B cell (primary cell): Measurements from ENCODE around the gene THSD4. TPM values are rescaled to one million over a fixed set of nuclear protein-coding genes. Genes with fewer than 3 reads are reported as not detected.

Experiments used
- ATAC-seq: fragments of 200-7000 bp; cut with Tn5 transposase; one replicate; pipeline ENCODE4 v1.10.0; 2021; ENCODE audit warnings: low read depth, mild to moderate bottlenecking, moderate number of reproducible peaks, moderate library complexity
- CTCF ChIA-PET: fragments of 350-600 bp; sonication (Branson Sonifier 250); formaldehyde crosslinking; loops from one replicate; lab custom pipeline; 2021; ENCODE audit warnings: antibody characterized with exemption, inconsistent platforms; lab: Charles Lee
- POLR2A ChIA-PET: fragments of 350-600 bp; sonication (Branson Sonifier 250); formaldehyde crosslinking; loops from one replicate; lab custom pipeline; 2021; ENCODE audit warnings: antibody characterized with exemption; lab: Charles Lee
- DNase-seq: peaks from one replicate; pipeline ENCODE4 v3.0.0; 2013
- H2AFZ ChIP-seq: 2 replicates; pipeline ENCODE4 v1.6.1; 2012; ENCODE audit warnings: mild to moderate bottlenecking, low read depth, low read length; ENCODE audit not compliant: insufficient read depth, poor library complexity, severe bottlenecking
- H3K27ac ChIP-seq, 2 donors: 1 replicate in 1 of 2; 2 replicates in 1 of 2; pipeline ENCODE4 v1.5.1; 2012 to 2013; ENCODE audit warnings: low read length in 2 of 2, mild to moderate bottlenecking in 2 of 2, moderate library complexity in 1 of 2
- H3K27me3 ChIP-seq, 4 experiments: fragments of 200-600 bp in 1 of 4; sonication (generic) in 1 of 4; replicated peaks in 1 of 4; 1 replicate in 2 of 4; 2 replicates in 2 of 4; pipeline versions ENCODE4 v1.6.1 to v1.7.0; 2013 to 2016; ENCODE audit warnings: low read length in 3 of 4, mild to moderate bottlenecking in 2 of 4, mixed read lengths in 1 of 4, moderate library complexity in 1 of 4; ENCODE audit not compliant: insufficient read depth in 4 of 4, control insufficient read depth in 3 of 4; ENCODE audit errors: control extremely low read depth in 1 of 4
- H3K36me3 ChIP-seq, 2 experiments: replicated peaks in 1 of 2; 1 replicate in 1 of 2; 2 replicates in 1 of 2; pipeline versions ENCODE4 v1.6.1 to v1.7.1; 2013; ENCODE audit warnings: low read length in 1 of 2; ENCODE audit not compliant: insufficient read depth in 2 of 2, control insufficient read depth in 1 of 2; ENCODE audit errors: control extremely low read depth in 1 of 2, extremely low read depth in 1 of 2
- H3K4me1 ChIP-seq, 2 donors: fragments of 200-600 bp in 1 of 2; sonication (generic) in 1 of 2; 1 replicate in 1 of 2; 2 replicates in 1 of 2; pipeline versions ENCODE4 v1.5.1 to v1.6.1; 2013 to 2017; ENCODE audit warnings: low read length in 2 of 2; ENCODE audit not compliant: control insufficient read depth in 2 of 2, insufficient read depth in 2 of 2
- H3K4me2 ChIP-seq: replicated peaks from 2 replicates; pipeline ENCODE3; 2012; ENCODE audit warnings: mild to moderate bottlenecking, low read depth, low read length; ENCODE audit not compliant: poor library complexity, severe bottlenecking
- H3K4me3 ChIP-seq, 5 experiments: fragments of 200-600 bp in 1 of 5; sonication (generic) in 1 of 5; 1 replicate in 3 of 5; 2 replicates in 2 of 5; pipeline versions ENCODE4 v1.5.1 to v1.7.0; 2011 to 2016; ENCODE audit warnings: low read length in 4 of 5, mild to moderate bottlenecking in 4 of 5, low read depth in 2 of 5, control low read depth in 1 of 5, moderate library complexity in 1 of 5; ENCODE audit not compliant: insufficient read depth in 1 of 5; ENCODE audit errors: control extremely low read depth in 1 of 5, extremely low read depth in 1 of 5
- H3K79me2 ChIP-seq: fragments of 200-600 bp; sonication (generic); one replicate; pipeline ENCODE4 v1.6.0; 2016; ENCODE audit warnings: low read length; ENCODE audit not compliant: control insufficient read depth, insufficient read depth
- H3K9ac ChIP-seq: fragments of 200-600 bp; sonication (generic); 2 replicates; pipeline ENCODE4 v1.6.1; 2017; ENCODE audit warnings: mild to moderate bottlenecking, low read length, moderate library complexity
- H3K9me3 ChIP-seq, 3 donors: one replicate each; pipeline versions ENCODE4 v1.6.1 to v1.7.1; 2013; ENCODE audit warnings: low read length in 2 of 3; ENCODE audit not compliant: control insufficient read depth in 2 of 3, insufficient read depth in 1 of 3; ENCODE audit errors: control extremely low read depth in 1 of 3
- H4K20me1 ChIP-seq: 2 replicates; pipeline ENCODE4 v1.6.0; 2012; ENCODE audit warnings: mild to moderate bottlenecking, low read length; ENCODE audit not compliant: insufficient read depth, control insufficient read depth, poor library complexity, severe bottlenecking
- H3K27ac Mint-ChIP-seq: one replicate; pipeline ENCODE4 v1.8.0; 2021; ENCODE audit warnings: mixed read lengths
- H3K27me3 Mint-ChIP-seq: one replicate; pipeline ENCODE4 v1.8.0; 2021; ENCODE audit warnings: mixed read lengths
- H3K4me1 Mint-ChIP-seq: one replicate; pipeline ENCODE4 v1.8.0; 2021; ENCODE audit warnings: mixed read lengths
- H3K4me3 Mint-ChIP-seq: one replicate; pipeline ENCODE4 v1.8.0; 2021; ENCODE audit warnings: mixed read lengths
- H3K9me3 Mint-ChIP-seq: one replicate; pipeline ENCODE4 v1.8.0; 2022; ENCODE audit warnings: mixed read lengths; ENCODE audit not compliant: insufficient read depth
- EZH2 ChIP-seq: IDR thresholded peaks from 2 replicates; pipeline ENCODE4 v1.6.1; 2012; ENCODE audit warnings: borderline replicate concordance, low read depth, mild to moderate bottlenecking, moderate library complexity, low read length; ENCODE audit not compliant: insufficient read depth, poor library complexity, severe bottlenecking
- WGBS: methylation state at CpG from one replicate; pipeline ENCODE4 v1.1.5; 2013; ENCODE audit warnings: missing lambda C conversion rate; ENCODE audit not compliant: insufficient coverage; 5-methylcytosine and 5-hydroxymethylcytosine counted together
- intact Hi-C: fragments of 100-400 bp; cut with micrococcal nuclease; formaldehyde crosslinking; loops from one replicate; pipeline ENCODE4 v1.10.0; 2022
- polyA plus RNA-seq: library from polyadenylated mRNA; depleted of rRNA; stranded (reverse); fragments of >200 nt; gene quantifications from 2 replicates; pipeline ENCODE4 v1.2.3, GENCODE V29; 2012
- total RNA-seq, 2 donors: library from RNA; stranded (reverse); fragments of 120-200 nt in 1 of 2; gene quantifications; 1 replicate in 1 of 2; 2 replicates in 1 of 2; pipeline versions ENCODE4 v1.2.3 to v1.2.4, GENCODE V29; 2013 to 2022
- TF ChIP-seq, protein P1 (sequence below): fragments of 200-600 bp; IDR thresholded peaks from one replicate; pipeline ENCODE4 v1.8.0; 2022; ENCODE audit warnings: antibody characterized with exemption, mild to moderate bottlenecking

THSD4 gene
- total and polyA plus RNA-seq, 2 donors (not counting 1 experiment from before 2014, with no cell fraction given), result not detected

DNA sequence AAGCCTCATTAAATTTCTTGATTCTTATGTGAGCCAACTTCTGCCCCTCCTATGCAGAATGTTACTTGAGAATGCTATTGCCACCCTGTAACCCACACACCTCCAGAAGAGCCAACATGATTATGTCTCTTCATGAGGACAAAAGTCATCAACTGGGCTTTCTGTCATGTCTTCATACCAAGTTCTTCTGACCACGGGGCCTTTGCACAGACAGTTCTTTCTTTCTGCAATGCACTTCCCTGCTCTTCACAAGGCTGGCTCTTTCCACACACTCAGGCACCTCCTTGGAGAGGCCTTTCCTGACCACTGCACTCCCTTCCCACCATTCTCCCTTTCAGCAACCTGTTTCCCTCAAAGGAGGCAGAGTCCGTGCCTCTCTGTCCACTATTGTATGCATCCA is 587.2 kb downstream of the THSD4 start:
- no peaks in the 10 kb centered on the region for H3K36me3 ChIP-seq
- H3K27ac ChIP-seq, result no peak overlapping the region
- ATAC-seq, result no peak
- no peaks in the 10 kb centered on the region for H3K9me3 Mint-ChIP-seq
- H3K4me3 Mint-ChIP-seq, result no peak overlapping the region
- CTCF ChIA-PET, result no interaction called here
- H3K79me2 ChIP-seq, result no peaks in the 10 kb centered on the region
- WGBS, result 94% methylated on average over 1 of the region's 2 CpGs
- intact Hi-C loops, result no loop called here
- H3K4me3 ChIP-seq, result no peak overlapping the region
- H4K20me1 ChIP-seq, result no peaks in the 10 kb centered on the region
- H3K9ac ChIP-seq, result no peak overlapping the region
- H3K4me2 ChIP-seq, result no peak overlapping the region
- TF ChIP-seq, protein P1, sequence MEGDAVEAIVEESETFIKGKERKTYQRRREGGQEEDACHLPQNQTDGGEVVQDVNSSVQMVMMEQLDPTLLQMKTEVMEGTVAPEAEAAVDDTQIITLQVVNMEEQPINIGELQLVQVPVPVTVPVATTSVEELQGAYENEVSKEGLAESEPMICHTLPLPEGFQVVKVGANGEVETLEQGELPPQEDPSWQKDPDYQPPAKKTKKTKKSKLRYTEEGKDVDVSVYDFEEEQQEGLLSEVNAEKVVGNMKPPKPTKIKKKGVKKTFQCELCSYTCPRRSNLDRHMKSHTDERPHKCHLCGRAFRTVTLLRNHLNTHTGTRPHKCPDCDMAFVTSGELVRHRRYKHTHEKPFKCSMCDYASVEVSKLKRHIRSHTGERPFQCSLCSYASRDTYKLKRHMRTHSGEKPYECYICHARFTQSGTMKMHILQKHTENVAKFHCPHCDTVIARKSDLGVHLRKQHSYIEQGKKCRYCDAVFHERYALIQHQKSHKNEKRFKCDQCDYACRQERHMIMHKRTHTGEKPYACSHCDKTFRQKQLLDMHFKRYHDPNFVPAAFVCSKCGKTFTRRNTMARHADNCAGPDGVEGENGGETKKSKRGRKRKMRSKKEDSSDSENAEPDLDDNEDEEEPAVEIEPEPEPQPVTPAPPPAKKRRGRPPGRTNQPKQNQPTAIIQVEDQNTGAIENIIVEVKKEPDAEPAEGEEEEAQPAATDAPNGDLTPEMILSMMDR, result no peak
- TF ChIP-seq EZH2, result no peak
- DNase-seq, result no peak
- peaks cover 0 to 8% (median 0%) of the 10 kb centered on the region in 4 experiments for H3K27me3 ChIP-seq
- H3K4me1 Mint-ChIP-seq, result no peaks in the 10 kb centered on the region
- no peak overlapping the region for H3K27ac Mint-ChIP-seq
- H2AFZ ChIP-seq, result no peak overlapping the region
- POLR2A ChIA-PET, result no interaction called here
- peaks cover 19% of the 10 kb centered on the region for H3K27me3 Mint-ChIP-seq
- H3K9me3 ChIP-seq, result peaks cover 0 to 10% (median 0%) of the 10 kb centered on the region in 3 donors
- H3K4me1 ChIP-seq, result no peaks in the 10 kb centered on the region

DNA sequence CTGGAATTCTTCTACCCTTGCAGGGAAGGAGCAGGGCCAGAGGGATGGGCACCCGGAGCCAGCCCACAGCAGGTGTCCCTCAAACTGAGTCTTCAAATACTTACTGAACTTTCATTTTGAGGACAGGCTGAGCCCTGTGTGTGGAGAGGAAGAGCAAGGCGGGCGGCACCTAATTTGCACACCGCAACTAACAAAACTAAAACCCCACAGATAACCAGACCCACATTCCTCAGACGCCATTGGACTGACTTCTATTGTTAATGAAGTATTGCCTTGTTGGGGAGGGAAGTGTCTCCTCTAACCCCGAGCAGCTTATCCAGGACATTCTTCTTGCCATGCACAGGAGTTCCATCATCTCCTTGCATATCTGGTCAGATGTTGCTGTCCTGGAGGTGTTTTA is 589.9 kb downstream of the THSD4 start:
- H3K27ac Mint-ChIP-seq, result no peak overlapping the region
- Histone ChIP-seq H3K27me3 (peaks cover 0 to 8% (median 0%) of the 10 kb centered on the region in 4 experiments), H3K4me2 (no peak overlapping the region), H4K20me1 (no peaks in the 10 kb centered on the region), H3K9ac (no peak overlapping the region), H2AFZ (no peak overlapping the region), H3K79me2 (no peaks in the 10 kb centered on the region), H3K27ac (no peak overlapping the region), H3K4me3 (no peak overlapping the region), H3K36me3 (no peaks in the 10 kb centered on the region), H3K9me3 (peaks cover 0 to 10% (median 0%) of the 10 kb centered on the region in 3 donors), H3K4me1 (no peaks in the 10 kb centered on the region)
- ChIA-PET CTCF (no interaction called here), POLR2A (no interaction called here)
- WGBS, result 100% methylated on average over 1 of the region's 6 CpGs
- no peaks in the 10 kb centered on the region for H3K4me1 Mint-ChIP-seq
- H3K4me3 Mint-ChIP-seq, result no peak overlapping the region
- TF ChIP-seq, protein P1, result no peak
- no peak for DNase-seq
- ATAC-seq, result no peak
- intact Hi-C loops, result no loop called here
- peaks cover 31% of the 10 kb centered on the region for H3K27me3 Mint-ChIP-seq
- H3K9me3 Mint-ChIP-seq, result no peaks in the 10 kb centered on the region
